WERI-Rb-1 (cell line): Measurements from ENCODE around the gene KLKB1.
"Not testable (repeated sequence)": the region's sequence is repeated elsewhere in the genome, so short reads cannot be mapped to it uniquely, and the experiment has no call there.

Experiments used
- DNase-seq: peaks from one replicate; pipeline ENCODE4 v3.0.0-alpha.2; 2020
- H3K27ac ChIP-seq: fragments of 250-450 bp; sonication (Bioruptor Pico); 2 replicates; pipeline ENCODE4 v1.5.1; 2020; ENCODE audit warnings: mild to moderate bottlenecking, moderate library complexity
- H3K27me3 ChIP-seq: fragments of 250-450 bp; sonication (Bioruptor Pico); 2 replicates; pipeline ENCODE4 v1.5.1; 2021; ENCODE audit warnings: mild to moderate bottlenecking, low read depth, moderate library complexity; ENCODE audit not compliant: insufficient read depth, severe bottlenecking
- H3K36me3 ChIP-seq: fragments of 250-450 bp; sonication (Bioruptor Pico); 2 replicates; pipeline ENCODE4 v1.5.1; 2020; ENCODE audit warnings: mild to moderate bottlenecking, moderate library complexity
- H3K4me3 ChIP-seq: 2 replicates; pipeline ENCODE4 v1.5.1; 2011; ENCODE audit warnings: low read depth, mild to moderate bottlenecking, control low read depth, low read length
- H3K9me3 ChIP-seq: fragments of 250-450 bp; sonication (Bioruptor Pico); 2 replicates; pipeline ENCODE4 v1.5.1; 2021; ENCODE audit warnings: mild to moderate bottlenecking, moderate library complexity; ENCODE audit not compliant: severe bottlenecking
- CTCF ChIP-seq: IDR thresholded peaks from 2 replicates; pipeline ENCODE4 v1.5.1; 2011; ENCODE audit warnings: low read depth, mild to moderate bottlenecking, control low read depth, inconsistent platforms, low read length

The KLKB1 gene

GRCh38 chr4:186240848-186241491 is 13.7 kb downstream of the KLKB1 start:
- Histone ChIP-seq H3K27me3 (peaks cover 60% of the 10 kb centered on the region), H3K9me3 (no peaks in the 10 kb centered on the region), H3K4me3 (no peak overlapping the region), H3K27ac (no peak overlapping the region), H3K36me3 (no peaks in the 10 kb centered on the region)
- DNase-seq = no peak
- TF ChIP-seq CTCF = no peak

GRCh38 chr4:186241616-186242015 is 14.3 kb downstream of the KLKB1 start:
- Histone ChIP-seq H3K36me3 (no peaks in the 10 kb centered on the region), H3K4me3 (no peak overlapping the region), H3K27me3 (peaks cover 60% of the 10 kb centered on the region), H3K9me3 (peaks cover 4% of the 10 kb centered on the region), H3K27ac (no peak overlapping the region)
- no peak for DNase-seq
- TF ChIP-seq CTCF = no peak

- H3K36me3 ChIP-seq, H3K27ac ChIP-seq, H3K9me3 ChIP-seq, DNase-seq, H3K4me3 ChIP-seq: not testable (repeated sequence)
- peaks cover 60% of the 10 kb centered on the region for H3K27me3 ChIP-seq
These were observed 14.7 kb downstream of the KLKB1 start for GRCh38 chr4:186242031-186242430.

GRCh38 chr4:186243331-186243730 is 16.0 kb downstream of the KLKB1 start:
- DNase-seq = no peak
- Histone ChIP-seq H3K4me3 (no peak overlapping the region), H3K36me3 (no peaks in the 10 kb centered on the region), H3K27ac (no peak overlapping the region), H3K9me3 (peaks cover 4% of the 10 kb centered on the region), H3K27me3 (peaks cover 62% of the 10 kb centered on the region)
- no peak for TF ChIP-seq CTCF

GRCh38 chr4:186244835-186245234 is 17.5 kb downstream of the KLKB1 start:
- Histone ChIP-seq H3K27ac (no peak overlapping the region), H3K27me3 (peaks cover 73% of the 10 kb centered on the region), H3K4me3 (no peak overlapping the region), H3K36me3 (no peaks in the 10 kb centered on the region), H3K9me3 (peaks cover 4% of the 10 kb centered on the region)
- no peak for DNase-seq
- TF ChIP-seq CTCF = no peak

- not testable (repeated sequence) for H3K9me3 ChIP-seq, DNase-seq, H3K4me3 ChIP-seq, H3K36me3 ChIP-seq, H3K27ac ChIP-seq
- peaks cover 76% of the 10 kb centered on the region for H3K27me3 ChIP-seq
These were observed 19.9 kb downstream of the KLKB1 start for GRCh38 chr4:186247062-186247752.

- Histone ChIP-seq H3K4me3 (no peak overlapping the region), H3K27me3 (peaks cover 81% of the 10 kb centered on the region), H3K9me3 (peaks cover 4% of the 10 kb centered on the region), H3K36me3 (no peaks in the 10 kb centered on the region), H3K27ac (no peak overlapping the region)
- TF ChIP-seq CTCF = no peak
- DNase-seq = no peak
These were observed 21.3 kb downstream of the KLKB1 start for GRCh38 chr4:186248643-186249042.
